ENCODE data around the gene NEURL1B.

Gene NEURL1B

GRCh38 chr5:172659909-172660628 lies 19.0 kb downstream of the NEURL1B start:
- TF ChIP-seq RAD21 (IDR thresholded peaks at IDR 0.05; ENCODE audit: low read depth) (no peak), CEBPB (IDR thresholded peaks at IDR 0.05) (no peak), EGR1 (IDR thresholded peaks at IDR 0.05) (no peak), TCF12 (IDR thresholded peaks at IDR 0.05; ENCODE audit: low read depth) (no peak), EP300 (IDR thresholded peaks at IDR 0.05; ENCODE audit: borderline replicate concordance) (no peak), YY1 (IDR thresholded peaks at IDR 0.05; ENCODE audit: low read depth) (no peak), MAX (IDR thresholded peaks at IDR 0.05) (no peak), ZBTB7A (IDR thresholded peaks at IDR 0.05; ENCODE audit: low read depth) (no peak), TEAD4 (IDR thresholded peaks at IDR 0.05) (no peak), USF1 (IDR thresholded peaks at IDR 0.05) (no peak), FOXM1 (IDR thresholded peaks at IDR 0.05; ENCODE audit: borderline replicate concordance, low read depth) (no peak), REST (IDR thresholded peaks at IDR 0.05; ENCODE audit: low read depth) (no peak)

- TF ChIP-seq FOXM1 (IDR thresholded peaks at IDR 0.05; ENCODE audit: borderline replicate concordance, low read depth), result no peak
- TF ChIP-seq MAX (IDR thresholded peaks at IDR 0.05), result no peak
- TF ChIP-seq NFIC (IDR thresholded peaks at IDR 0.05), result no peak
Measured at GRCh38 chr5:172660974-172661373, 19.9 kb downstream of the NEURL1B start.

GRCh38 chr5:172661526-172661925 lies 20.5 kb downstream of the NEURL1B start:
- no peak for TF ChIP-seq RAD21 (IDR thresholded peaks at IDR 0.05; ENCODE audit: low read depth)
- TF ChIP-seq EGR1 (IDR thresholded peaks at IDR 0.05), result no peak
- no peak for TF ChIP-seq TAF1 (IDR thresholded peaks at IDR 0.05; ENCODE audit: low read depth)
- no peak for TF ChIP-seq TEAD4 (IDR thresholded peaks at IDR 0.05)
- TF ChIP-seq ZBTB7A (IDR thresholded peaks at IDR 0.05; ENCODE audit: low read depth), result no peak
- no peak for TF ChIP-seq YY1 (IDR thresholded peaks at IDR 0.05; ENCODE audit: low read depth)
- no peak for TF ChIP-seq EP300 (IDR thresholded peaks at IDR 0.05; ENCODE audit: borderline replicate concordance)
- TF ChIP-seq CREB1 (IDR thresholded peaks at IDR 0.05; ENCODE audit: low read depth), result no peak
- no peak for TF ChIP-seq CEBPB (IDR thresholded peaks at IDR 0.05)
- TF ChIP-seq REST (IDR thresholded peaks at IDR 0.05; ENCODE audit: low read depth), result no peak

- TF ChIP-seq CREB1 (IDR thresholded peaks at IDR 0.05; ENCODE audit: low read depth) (no peak), RAD21 (IDR thresholded peaks at IDR 0.05; ENCODE audit: low read depth) (no peak), REST (IDR thresholded peaks at IDR 0.05; ENCODE audit: low read depth) (no peak), TAF1 (IDR thresholded peaks at IDR 0.05; ENCODE audit: low read depth) (no peak), NFIC (IDR thresholded peaks at IDR 0.05) (no peak), USF1 (IDR thresholded peaks at IDR 0.05) (no peak), YY1 (IDR thresholded peaks at IDR 0.05; ENCODE audit: low read depth) (no peak), EP300 (IDR thresholded peaks at IDR 0.05; ENCODE audit: borderline replicate concordance) (no peak), FOXM1 (IDR thresholded peaks at IDR 0.05; ENCODE audit: borderline replicate concordance, low read depth) (no peak), ZBTB7A (IDR thresholded peaks at IDR 0.05; ENCODE audit: low read depth) (no peak), TCF12 (IDR thresholded peaks at IDR 0.05; ENCODE audit: low read depth) (no peak), EGR1 (IDR thresholded peaks at IDR 0.05) (no peak), MAX (IDR thresholded peaks at IDR 0.05) (no peak), CEBPB (IDR thresholded peaks at IDR 0.05) (no peak), TEAD4 (IDR thresholded peaks at IDR 0.05) (no peak)
Measured at GRCh38 chr5:172662596-172662995, 21.5 kb downstream of the NEURL1B start.
